GM19238 (cell line): ENCODE measurements around the gene PRDM2.

Experiments used
- DNase-seq: peaks from one replicate; pipeline ENCODE4 v3.0.0; 2011; ENCODE audit warnings: low spot score; ENCODE audit not compliant: insufficient read length

Gene PRDM2

GRCh38 chr1:13733711-13734110, 33.7 kb downstream of the PRDM2 start:
- DNase-seq = no peak

DNA sequence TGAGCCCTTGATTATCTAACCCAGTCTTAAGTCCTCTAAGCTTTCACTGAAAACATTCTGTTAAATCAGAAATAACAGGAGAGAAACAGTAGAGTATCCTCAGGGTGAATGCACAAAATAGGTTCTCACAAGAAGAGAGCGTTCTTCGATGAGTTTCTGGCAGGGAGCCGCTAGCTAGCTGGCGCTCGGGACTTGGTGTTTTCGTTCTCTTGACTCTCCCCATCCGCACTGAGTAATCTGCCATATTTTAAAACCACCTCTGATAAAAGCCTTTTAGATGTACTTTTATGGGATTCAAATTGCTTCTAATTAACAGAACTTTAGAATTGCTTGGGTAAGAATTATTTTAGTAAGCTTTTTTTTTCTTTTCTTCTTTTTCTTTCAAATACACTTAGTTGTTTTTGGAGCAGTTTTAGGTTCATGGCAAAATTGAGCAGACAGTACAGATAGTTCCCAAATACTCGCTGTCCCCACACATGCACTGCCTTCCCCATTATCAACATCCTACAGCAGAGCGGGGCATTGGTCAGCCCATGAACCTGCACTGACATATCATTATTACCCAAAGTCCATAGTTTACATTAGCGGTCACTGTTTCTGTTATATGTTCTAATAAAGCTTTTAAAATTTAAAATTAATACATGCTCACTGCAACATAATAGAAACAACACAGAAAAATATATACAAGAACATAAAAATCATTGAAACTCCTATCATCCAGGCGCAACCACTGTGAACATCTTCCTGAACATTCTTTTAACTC, 35.4 kb downstream of the PRDM2 start:
- DNase-seq = no peak

GRCh38 chr1:13737398-13737797, 37.4 kb downstream of the PRDM2 start:
- DNase-seq = no peak

GRCh38 chr1:13746342-13746741, 46.4 kb downstream of the PRDM2 start:
- DNase-seq = no peak

DNA sequence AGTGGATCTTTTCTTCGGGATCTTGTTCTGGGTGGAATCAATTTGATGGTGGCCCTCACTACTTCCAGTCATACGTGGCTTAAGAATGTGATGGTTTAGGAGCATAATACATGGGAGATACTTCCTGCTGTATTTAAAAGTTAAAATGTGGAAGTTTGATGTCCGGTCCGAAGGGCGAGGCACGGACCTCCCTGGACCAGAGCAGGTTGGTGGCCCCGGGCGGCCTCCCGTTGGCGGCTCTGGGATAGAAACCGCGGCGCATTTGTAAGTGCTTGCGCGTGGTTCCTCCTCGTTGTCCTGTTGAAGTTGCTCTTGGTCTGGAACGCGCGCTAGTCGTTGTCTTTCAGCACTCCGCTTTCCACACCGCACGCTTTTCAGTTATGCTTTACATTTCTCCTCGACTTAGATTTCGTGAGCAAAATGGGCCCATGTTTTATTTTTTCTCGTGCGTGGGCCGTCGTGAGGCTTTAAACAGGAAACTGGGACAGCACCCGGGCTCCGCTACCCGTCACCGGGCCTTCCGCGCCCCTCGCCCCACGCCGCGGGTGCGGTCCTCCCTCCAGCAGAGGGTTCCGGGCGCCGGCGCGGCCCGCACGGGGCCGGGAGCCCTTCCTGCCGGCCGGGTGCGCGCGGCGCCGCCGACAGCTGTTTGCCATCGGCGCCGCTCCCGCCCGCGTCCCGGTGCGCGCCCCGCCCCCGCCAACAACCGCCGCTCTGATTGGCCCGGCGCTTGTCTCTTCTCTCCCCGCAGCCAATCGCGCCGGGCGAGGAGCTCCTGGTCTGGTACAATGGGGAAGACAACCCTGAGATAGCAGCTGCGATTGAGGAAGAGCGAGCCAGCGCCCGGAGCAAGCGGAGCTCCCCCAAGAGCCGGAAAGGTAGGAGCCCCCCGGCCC, 48.9 kb downstream of the PRDM2 start:
- peak; percentile 97 for DNase-seq

DNA sequence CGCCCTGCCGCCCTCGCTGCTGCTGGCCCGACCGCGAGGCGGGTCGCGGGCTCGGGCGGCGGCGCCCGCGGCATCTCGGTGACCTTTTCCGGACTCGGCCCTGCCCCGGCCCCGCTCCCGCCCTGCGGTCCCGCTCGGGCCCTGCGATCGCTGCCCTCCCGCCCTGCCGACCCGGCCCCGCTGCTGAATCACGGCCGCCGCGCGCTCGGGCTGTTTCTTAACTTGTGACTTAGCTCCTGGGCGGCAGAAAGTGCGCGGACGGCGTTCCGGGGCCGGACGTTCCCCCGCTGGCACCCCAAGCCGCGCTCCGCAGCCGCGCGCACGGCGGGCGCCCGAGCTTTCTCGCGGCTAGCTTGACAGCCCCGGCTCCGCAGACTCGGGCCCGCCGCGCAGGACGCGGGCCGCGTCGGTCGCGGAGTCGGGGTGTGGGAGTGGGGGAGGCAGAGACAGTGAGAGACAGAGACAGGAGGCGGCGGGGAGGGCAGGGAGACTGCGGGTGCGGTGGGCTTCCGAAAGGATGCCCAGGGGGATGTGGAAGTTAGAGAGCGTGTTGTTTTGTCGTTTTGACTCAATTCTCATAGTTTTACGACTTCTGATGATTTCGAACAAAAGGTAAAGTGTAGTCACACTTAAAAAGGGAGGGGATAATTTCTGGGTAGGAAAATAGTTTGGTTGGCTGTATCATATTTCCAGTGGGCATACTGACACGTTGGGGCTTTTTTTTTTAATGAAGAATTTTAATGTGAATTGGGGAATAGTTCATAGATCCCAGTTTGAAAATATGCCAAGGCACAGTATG, 49.8 kb downstream of the PRDM2 start:
- no peak for DNase-seq

DNA sequence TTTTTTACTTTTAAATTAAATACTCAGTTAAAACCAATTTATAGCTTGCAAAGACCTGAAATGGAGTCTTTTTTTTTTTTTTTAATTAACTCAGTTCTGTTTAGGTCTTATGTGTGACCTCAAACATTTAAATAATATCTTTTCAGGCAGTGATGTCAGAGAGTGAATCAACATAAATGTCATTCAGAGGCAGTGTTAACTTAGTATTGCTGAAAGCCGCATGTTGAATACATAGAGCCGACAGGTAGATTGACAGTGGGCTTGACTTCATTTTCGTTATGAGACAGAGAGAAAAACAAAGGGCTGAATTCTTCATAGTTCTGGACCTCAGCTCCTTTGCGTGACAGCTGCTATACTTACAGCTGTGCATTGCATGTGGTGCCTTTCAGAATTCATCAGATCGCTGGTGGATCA, 51.5 kb downstream of the PRDM2 start:
- DNase-seq = no peak

- DNase-seq = no peak
Observed at GRCh38 chr1:13751985-13752384, 52.0 kb downstream of the PRDM2 start.

GRCh38 chr1:13752852-13753251, 52.9 kb downstream of the PRDM2 start:
- DNase-seq = no peak

DNA sequence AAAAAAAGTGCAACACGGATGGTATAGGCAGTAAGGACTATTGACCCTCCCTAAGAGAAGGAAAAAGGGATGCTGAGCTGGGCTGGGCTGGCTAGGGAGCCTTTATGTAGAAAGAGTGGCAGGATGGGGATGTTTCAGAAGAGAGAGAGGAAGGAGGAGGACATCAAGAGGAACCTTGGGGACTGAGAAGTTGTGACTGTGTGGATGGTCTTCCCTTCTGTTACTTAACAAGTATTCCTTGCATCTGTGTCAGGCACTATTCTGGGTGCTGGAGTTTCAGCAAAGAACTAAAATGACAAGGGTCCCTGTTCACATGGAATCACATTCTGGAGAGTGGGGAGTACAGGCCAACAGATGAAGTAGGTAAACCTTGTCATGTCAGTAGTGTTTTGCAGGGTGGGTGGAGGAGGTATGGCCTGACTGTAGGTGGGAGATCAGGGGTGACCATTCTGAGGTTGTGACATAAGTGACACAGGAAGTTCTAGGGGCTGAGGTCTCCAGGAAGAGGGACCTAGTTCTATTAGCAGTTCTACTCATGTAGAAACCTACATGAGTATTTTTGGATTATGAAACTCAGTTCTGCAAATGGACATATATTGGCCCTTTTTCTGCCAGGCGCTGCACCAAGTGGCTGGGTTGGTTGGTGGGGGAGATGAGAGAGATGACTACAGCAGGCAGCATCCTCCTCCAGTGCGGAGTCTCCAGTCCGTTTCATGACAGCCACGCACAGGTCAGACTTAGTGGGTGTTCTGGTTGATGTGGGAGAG, 53.8 kb downstream of the PRDM2 start:
- no peak for DNase-seq

GRCh38 chr1:13754510-13755103, 54.6 kb downstream of the PRDM2 start:
- DNase-seq = no peak

GRCh38 chr1:13756557-13757315, 56.7 kb downstream of the PRDM2 start:
- DNase-seq = no peak

DNA sequence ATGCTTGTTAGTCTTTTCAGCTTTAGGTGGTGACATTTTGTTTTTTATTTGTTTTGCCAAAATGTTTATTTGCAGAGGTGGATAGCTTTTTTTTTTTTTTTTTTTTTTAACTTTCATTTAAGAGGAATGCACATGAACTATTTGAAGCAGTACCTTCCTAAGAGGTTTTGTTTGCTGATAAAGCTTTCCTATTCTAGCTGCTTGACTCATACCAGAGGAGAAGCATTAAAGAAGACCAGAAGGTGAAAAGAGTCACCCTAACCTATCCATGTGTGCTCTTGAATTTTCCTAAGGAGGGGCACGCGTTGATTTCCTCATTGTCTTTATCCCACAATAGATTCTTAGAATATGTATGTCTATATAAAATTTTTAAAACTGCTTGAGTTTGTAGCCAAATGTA, 57.7 kb downstream of the PRDM2 start:
- DNase-seq = no peak

- no peak for DNase-seq
Observed at GRCh38 chr1:13759072-13759471, 59.1 kb downstream of the PRDM2 start.

DNA sequence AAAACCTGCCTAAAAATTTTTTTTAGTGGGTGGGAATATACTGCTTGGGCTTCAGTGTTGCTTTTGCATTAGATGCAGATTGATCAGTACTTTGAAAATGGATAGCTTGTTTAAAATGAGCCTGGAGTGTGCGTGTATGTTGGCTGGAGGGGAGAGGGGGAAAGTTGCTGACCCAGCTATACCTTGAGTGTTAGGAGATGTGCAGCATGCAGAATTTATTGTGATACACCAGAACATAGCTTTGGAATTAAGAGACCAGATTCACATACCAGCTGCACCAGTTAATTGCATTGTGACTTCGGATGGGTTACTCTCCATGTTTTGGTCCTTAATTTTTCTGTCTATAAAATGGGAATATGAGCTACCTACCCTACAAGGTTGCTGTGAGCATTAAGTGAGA, 60.4 kb downstream of the PRDM2 start:
- no peak for DNase-seq

GRCh38 chr1:13760921-13761320, 60.9 kb downstream of the PRDM2 start:
- no peak for DNase-seq

- no peak for DNase-seq
Observed at GRCh38 chr1:13761883-13762282, 61.9 kb downstream of the PRDM2 start.

DNA sequence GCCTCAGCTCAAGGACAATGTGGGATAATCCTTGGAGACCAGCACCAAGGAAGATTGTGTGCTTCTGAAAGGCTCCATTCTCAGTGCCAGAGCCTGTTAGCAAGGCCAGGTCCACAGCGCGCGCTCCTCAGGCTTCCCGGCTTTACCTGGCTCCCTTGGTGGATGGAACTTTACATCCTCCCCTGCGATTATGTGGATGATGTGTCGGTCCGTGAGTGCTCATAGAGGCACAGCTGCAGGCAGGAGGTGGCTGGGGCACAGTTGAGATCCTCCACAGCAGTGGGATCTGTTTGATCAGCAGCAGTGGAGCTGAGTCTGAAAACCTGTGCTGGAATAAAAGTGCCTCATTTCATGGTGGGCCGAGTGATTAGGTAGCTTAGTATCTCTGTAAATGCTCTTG, 62.7 kb downstream of the PRDM2 start:
- no peak for DNase-seq

DNA sequence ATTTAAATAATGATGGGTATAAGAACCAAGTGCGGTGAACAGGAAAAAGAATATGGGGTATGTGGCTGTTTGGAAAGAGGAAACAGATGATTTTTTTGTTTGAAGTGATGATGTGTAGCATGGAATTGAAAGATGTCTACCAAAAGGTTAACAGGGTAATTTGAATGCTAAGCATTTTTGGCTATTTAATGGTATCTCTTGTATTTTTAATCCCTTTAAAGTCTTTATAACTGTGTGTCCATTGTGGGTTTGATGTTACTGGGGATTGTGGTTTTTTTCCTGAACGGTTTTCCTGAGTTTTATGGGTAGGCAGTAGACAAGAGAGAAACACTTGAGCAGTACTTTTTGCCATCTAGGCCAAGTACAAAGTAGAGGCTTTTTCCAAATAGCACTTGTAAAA, 63.2 kb downstream of the PRDM2 start:
- DNase-seq = no peak

- DNase-seq = no peak
Observed at GRCh38 chr1:13763991-13764390, 64.0 kb downstream of the PRDM2 start.
